ENCODE results near the gene APOA5.

DNA sequence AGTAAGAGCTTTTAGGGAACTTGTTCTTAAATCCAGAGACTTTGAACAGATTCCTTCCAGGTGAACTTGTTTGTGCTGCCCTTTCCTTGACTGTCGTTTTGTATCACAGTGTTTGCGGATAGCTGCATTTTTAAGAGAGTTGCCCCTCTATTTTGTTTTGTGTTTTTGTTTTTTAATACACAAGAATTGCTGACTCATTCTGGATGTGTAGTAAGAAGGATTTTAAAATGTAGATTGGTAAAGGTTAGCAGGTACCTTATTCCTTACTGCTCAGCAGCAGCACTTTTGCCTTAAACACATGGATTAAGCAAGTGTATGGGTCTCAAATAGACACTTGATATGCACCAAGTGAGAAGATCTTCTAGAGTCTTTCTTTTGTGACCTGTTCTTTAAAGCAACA, 8.9 kb upstream of the APOA5 start:
- TF ChIP-seq, protein P1, sequence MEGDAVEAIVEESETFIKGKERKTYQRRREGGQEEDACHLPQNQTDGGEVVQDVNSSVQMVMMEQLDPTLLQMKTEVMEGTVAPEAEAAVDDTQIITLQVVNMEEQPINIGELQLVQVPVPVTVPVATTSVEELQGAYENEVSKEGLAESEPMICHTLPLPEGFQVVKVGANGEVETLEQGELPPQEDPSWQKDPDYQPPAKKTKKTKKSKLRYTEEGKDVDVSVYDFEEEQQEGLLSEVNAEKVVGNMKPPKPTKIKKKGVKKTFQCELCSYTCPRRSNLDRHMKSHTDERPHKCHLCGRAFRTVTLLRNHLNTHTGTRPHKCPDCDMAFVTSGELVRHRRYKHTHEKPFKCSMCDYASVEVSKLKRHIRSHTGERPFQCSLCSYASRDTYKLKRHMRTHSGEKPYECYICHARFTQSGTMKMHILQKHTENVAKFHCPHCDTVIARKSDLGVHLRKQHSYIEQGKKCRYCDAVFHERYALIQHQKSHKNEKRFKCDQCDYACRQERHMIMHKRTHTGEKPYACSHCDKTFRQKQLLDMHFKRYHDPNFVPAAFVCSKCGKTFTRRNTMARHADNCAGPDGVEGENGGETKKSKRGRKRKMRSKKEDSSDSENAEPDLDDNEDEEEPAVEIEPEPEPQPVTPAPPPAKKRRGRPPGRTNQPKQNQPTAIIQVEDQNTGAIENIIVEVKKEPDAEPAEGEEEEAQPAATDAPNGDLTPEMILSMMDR (conservative IDR thresholded peaks at IDR 0.05 in 1 of 2, IDR thresholded peaks at IDR 0.05 in 1 of 2; ENCODE audit: extremely low read depth in 1 of 2, insufficient read depth in 1 of 2, low read depth in 1 of 2, low read length in 2 of 2): no peak
- no peak for TF ChIP-seq EZH2 (IDR thresholded peaks at IDR 0.05; ENCODE audit: borderline replicate concordance, low read length)
